T follicular helper cell (primary cell): Measurements from ENCODE around the gene PRDM4.

Experiments
- DNase-seq: peaks from one replicate; pipeline ENCODE4 v3.0.0-alpha.2; 2020; ENCODE audit warnings: low read depth
- total RNA-seq, 2 experiments: gene quantifications; one replicate each; lab custom pipeline; 2026; lab: John Stamatoyannopoulos, UW

The PRDM4 gene
- total RNA-seq, result 75.8 to 77.9 reads per million in 2 experiments

DNA sequence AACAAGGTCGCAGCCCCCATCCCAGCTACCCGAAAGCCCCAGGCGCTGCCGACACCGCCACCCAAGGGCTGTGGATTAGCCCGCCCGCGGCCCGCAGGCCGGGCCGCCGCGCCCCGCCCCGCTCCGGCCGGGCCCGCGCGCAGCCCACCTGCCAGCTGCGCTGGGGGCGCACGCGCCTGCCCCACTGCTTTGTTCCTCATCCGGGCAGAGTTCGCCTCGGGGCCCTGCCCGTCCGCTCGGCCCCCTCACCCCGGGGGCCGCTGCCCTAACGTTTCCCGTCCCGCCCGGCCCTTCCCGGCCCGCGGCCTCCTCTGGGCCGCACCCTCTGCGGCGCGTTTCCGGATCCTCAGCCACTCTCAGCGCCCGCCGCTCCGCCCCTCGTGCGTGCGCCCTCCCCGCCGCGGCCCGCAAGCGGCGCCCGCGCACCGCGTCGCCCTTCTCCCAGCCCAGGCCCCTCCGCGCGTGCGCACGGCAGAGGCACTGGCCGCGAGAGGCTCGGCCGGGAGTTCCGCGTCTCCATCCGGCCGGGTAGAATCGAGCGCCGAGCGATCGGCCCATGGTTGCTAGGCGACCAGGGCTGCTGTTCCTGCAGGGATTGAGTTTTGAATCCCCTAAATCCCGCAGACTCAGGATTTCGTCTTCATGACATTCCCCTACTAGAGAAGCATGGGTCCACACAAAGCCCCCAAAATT lies at the start of gene PRDM4:
Gene PRDM4 (minus strand): TSS at position 329 of the 693 bp plus-strand sequence. CDS start 622 bp downstream, outside the sequence.
- peak; percentile 85 for DNase-seq

DNA sequence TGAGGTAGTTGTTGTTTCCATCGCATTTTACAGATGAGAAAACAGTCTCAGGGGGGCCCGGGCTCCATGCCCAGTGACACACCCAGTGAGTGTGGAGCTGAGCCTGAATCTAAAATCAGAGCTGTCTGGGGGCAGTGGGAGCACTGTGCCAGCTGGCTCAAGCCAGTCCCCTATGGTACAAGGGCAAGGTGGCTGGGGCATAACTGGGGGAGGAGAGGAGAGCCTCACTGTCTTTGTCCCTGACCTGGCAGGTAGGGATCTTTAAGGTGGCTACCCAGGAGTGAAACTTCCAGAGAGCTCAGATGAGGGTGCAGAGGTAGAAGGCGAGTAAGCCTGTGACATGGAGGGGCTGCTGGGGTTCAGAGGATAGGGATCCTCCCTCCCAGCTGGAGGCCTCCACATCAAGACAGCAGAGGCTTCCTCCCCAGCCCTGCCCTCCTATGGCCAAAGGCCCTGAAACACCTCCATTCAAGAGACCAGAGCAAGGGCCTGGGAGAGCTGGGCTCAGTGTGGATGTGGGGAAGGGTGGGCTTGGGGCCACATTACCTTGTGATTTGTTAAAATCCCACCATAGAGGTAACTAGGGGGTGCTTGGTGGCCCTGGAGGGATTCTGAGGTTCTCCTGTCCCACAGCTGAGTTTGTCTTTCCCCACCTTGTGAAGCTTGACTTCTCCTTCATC lies 46.7 kb upstream of the PRDM4 start:
- no peak for DNase-seq

DNA sequence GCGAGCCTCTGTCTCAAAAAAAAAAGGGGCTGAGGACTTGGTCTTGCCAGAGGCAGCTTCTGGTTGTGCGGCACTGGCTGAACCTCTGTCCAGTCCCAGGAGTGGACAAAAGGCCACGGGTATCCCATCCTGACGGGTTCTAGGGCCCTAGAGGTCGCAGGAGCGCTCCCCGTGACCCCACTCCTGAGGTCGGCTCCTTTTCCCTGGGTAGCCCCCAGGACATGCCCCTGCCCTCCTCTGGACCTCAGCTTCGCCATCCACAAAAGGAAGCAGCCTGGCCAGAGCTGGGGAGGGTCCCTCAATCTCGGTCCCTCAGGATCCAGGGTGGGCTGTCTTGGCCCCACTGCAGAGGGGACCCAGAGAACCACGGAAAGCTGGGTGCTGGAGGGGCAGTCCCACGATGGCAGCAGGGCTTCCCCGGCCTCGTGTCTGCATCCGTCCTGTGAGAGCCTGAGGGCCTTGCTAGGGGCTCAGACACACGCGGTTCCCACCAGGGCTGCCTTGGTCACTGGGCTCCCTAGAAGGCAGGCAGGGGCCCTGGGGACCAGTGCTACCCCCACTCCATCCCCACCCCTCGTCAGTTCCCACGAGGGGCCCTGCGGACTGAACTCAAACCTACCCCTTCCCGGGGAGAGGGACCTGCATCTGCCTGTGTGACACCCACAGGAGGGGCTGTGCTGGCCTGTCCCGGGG lies 44.7 kb upstream of the PRDM4 start:
- no peak for DNase-seq

DNA sequence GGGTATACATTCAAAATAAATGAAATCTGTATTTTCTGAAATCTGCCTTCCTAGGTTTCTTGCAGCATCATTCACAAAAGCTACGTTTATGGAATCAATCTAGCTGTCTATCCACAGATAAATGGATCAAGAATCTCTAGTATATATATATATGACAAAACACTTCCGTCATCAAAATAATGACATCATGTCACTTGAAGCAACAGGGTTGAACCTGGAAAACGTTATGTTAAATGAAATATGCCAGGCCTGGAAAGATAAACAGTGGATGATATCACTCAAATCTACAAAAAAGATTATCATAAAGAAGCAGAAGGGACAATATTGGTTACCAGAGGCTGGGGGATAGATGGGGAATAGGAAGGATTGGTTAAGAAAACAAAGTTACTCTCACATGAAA lies 42.2 kb upstream of the PRDM4 start:
- no peak for DNase-seq

GRCh38 chr12:107801150-107801549 lies 40.2 kb upstream of the PRDM4 start:
- DNase-seq, result no peak

DNA sequence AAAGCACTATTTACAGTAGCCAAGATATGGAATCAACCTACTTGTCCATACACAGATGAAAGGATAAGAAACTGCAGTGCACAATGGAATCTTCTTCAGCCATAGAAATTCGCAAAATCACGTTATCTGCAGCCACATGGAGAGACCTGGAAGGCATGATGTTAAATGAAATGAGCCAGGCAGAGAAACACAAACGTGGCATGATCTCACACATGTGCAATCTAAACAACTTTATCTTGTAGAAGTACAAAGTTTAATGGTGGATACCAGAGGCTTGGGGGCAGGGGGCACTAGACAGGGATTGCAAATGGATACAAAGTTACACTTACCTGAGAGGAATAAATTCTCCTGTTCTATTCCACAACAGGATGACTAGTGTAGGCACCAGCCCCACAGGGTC lies 37.6 kb upstream of the PRDM4 start:
- no peak for DNase-seq

DNA sequence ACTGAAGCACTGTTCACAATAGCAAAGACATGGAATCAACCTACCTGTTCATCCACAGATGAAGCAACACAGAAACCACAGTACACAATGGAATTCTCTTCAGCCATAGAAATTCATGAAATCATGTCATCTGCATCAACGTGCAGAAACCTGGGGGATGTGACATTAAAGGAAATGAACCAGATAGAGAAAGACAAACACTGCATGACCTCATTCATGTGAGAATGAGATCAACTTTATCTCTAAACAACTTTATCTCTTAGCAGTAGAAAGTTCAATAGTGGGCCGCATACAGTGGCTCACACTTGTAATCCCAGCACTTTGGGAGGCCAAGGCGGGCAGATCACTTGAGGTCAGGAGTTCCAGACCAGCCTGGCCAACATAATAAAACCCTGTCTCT lies 33.5 kb upstream of the PRDM4 start:
- no peak for DNase-seq

DNA sequence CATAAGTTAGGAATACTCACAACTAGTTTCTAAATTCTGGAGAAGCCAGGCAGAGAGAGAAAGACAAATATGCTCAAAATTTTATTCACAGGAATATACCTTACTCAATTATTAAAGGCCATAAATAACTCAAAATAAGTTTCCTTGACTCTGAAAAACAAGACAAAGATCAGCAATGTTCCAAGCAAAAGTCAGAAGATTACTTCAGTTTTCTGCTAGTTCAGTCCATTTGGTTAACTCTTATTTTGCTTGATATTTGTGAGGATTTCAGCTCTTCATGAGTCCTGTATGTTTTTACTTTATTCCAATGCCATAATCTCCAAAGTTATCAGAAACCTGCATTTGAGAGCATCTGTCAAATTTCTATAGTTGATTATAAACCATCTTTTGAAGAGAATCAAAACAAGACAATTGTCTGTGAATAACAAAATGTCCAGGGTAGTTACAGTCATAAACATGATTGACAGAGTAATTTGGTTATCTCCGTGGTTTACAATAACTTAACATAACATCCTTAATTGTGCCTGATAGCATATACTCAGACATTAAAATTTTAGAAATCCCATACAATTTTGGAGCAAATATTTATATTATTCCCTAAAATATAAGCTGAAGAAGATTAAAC lies 30.6 kb upstream of the PRDM4 start:
- DNase-seq, result no peak

GRCh38 chr12:107788690-107789458 lies 27.9 kb upstream of the PRDM4 start:
- DNase-seq, result no peak

GRCh38 chr12:107788281-107788680 lies 27.3 kb upstream of the PRDM4 start:
- no peak for DNase-seq

- no peak for DNase-seq
Observed at GRCh38 chr12:107783406-107784376, 22.8 kb upstream of the PRDM4 start.

- no peak for DNase-seq
Observed at GRCh38 chr12:107782067-107782466, 21.1 kb upstream of the PRDM4 start.

DNA sequence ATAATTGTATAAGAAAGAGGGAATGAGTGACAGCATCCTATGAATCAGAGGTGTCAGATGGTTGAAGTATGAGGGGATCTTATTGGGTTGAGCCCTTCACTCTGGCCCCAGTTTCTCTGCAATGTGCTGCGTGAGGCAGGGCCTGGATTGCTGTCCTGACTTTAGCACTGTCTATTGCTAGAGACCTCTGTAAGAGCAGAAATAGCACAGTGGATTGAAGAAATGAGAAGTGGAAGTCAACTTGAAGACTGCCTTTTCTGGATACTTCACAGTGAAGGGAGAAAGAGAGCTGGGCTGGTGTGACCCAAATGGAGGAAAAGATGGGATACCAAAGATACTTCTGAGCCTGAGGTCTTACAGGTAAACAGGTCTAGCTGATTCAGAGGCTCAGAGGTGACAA lies 19.4 kb upstream of the PRDM4 start:
- no peak for DNase-seq

- DNase-seq, result no peak
Observed at GRCh38 chr12:107779077-107779831, 18.3 kb upstream of the PRDM4 start.

DNA sequence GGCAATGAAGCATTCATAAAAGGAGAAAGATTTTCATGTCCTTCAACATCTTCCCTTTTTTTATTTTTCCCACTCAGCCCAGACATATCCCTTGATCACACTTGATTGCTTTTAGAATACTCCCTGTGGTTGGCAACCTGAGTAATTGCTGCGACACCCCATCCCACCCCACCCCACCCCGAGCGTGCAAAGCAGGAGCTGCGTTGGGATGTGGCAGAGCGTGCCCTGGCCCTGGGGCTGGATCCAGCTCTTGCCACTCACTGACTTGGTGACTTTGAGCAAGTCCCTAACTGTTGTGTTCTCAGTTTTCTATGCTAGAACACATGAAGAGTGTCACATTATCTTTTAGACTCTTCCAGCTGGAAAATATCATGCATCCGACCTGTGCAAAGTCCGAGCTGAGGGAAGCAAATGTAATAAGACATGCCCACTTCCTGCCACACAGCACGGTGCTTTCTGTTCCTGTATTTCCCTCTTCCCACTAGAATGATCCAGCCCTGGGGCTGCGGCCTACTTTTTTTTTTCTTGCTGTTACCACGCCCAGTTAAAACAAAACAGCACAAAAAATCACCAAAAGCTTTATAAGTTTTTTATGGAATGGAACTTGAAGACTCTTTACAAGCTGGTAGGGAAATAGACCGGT lies 17.6 kb upstream of the PRDM4 start:
- no peak for DNase-seq

DNA sequence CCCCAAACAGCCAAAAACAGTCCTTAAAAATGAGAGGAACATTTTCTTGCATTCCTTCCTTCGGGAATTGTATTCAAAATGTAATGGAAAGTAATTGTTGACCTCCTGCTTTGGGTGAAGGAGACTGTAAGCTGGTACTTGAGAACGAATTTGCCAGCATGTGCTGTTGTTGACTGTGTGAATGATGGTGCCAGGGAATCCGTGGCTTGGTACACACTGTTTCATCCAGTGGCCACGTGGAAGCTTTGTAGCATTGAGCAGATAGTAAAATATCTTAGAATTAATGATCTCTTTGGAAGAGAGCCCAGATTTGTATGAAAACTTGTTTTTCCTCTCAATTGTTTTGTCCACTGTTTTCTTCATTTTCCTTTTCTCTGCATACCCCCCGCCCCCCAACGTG lies 15.2 kb upstream of the PRDM4 start:
- DNase-seq, result no peak

DNA sequence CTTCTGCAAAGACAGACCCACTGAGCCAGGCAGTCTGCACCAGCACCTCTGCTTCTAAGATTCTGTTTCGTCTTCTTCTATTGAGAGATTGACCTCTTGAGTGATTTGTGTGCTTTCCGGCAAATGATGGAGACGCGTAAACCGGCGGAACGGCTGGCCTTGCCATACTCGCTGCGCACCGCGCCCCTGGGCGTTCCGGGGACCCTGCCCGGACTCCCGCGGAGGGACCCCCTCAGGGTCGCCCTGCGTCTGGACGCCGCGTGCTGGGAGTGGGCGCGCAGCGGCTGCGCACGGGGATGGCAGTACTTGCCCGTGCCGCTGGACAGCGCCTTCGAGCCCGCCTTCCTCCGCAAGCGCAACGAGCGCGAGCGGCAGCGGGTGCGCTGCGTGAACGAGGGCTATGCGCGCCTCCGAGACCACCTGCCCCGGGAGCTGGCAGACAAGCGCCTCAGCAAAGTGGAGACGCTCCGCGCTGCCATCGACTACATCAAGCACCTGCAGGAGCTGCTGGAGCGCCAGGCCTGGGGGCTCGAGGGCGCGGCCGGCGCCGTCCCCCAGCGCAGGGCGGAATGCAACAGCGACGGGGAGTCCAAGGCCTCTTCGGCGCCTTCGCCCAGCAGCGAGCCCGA lies 14.3 kb upstream of the PRDM4 start:
- no peak for DNase-seq

DNA sequence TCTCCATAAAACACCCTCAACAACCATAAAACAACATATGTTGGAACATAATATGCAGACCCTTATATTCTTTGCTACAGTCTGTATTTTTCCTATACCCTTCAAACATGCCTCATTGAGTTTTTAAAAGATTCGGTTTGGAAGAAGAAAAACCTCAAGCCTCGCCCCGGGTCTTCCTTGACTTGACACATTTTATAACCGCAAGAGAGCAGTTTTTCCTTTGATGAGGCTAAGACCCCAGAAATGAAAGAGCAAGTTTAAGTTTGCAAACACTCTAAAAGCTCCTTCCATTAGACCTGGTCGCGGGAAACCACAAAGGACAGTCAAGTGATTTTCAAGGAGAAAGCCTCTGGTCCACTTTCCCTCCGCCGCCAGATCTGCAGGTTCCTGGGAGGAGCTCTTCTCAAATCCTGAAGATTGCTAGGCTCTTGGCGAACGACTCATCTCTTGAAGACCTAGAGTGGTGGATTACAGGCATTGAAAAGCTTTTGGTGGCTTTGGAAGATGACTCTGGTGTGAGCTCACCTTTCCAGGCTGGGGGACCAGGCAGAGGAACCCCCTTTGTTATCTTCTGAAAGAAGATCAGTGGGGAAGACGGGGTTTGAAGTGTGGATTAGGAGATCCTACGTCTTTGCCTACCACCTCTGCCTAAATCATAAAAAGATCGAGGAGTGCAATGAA lies 13.6 kb upstream of the PRDM4 start, which contains the start of gene ASCL4:
Gene ASCL4 (plus strand): TSS at position 356 of the 681 bp plus-strand sequence. CDS start 515 bp downstream, outside the sequence.
- DNase-seq, result no peak
